Measurements from ENCODE around the gene ZNF593.

The ZNF593 gene

DNA sequence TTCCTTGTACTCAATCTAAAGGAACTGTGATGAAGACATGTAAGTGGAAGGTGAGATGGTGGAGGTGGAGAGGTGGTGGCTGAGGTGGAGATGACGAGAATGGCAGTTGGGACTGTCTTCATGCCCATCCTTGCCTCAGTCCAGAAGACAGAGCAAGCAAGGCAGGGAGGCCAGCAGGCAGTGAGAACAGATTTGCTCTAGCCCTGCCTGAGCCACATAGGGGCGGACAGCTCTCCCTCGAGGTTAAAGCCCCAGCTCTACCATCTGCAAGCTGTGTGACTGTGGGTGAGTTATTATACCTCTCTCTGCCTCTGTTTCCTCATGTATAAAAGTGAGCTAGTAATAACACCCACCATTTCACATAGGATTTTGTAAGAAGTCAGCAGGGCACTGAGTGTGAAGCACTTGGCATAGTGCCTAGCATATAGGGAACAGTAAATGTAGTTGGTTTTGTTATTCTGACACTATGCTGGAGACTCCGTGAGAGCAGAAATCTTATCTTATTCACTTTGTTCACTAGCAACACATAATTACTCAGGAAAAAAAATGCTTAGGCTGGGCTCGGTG, 15.7 kb upstream of the ZNF593 start:
- DNase-seq = no peak

DNA sequence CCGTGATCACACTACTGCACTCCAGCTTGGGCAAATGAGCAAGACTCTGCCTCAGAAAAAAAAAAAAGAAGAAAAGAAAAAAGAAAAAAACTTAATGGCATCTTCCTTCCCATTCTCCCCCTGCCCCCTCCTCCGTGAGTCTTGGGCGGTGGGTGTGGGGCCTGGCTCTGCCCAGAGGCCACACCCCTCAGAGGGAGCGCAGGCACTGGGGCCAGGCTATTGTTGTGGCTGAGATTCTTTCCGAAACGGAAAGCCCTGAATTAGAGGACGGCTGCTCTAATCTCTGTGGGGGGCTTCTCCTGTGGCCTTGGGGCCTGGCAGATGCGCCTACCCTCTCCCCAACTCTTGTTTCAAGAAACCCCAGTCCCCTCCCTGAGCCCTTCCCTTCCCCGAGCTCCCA, 15.0 kb upstream of the ZNF593 start:
- DNase-seq = no peak

DNA sequence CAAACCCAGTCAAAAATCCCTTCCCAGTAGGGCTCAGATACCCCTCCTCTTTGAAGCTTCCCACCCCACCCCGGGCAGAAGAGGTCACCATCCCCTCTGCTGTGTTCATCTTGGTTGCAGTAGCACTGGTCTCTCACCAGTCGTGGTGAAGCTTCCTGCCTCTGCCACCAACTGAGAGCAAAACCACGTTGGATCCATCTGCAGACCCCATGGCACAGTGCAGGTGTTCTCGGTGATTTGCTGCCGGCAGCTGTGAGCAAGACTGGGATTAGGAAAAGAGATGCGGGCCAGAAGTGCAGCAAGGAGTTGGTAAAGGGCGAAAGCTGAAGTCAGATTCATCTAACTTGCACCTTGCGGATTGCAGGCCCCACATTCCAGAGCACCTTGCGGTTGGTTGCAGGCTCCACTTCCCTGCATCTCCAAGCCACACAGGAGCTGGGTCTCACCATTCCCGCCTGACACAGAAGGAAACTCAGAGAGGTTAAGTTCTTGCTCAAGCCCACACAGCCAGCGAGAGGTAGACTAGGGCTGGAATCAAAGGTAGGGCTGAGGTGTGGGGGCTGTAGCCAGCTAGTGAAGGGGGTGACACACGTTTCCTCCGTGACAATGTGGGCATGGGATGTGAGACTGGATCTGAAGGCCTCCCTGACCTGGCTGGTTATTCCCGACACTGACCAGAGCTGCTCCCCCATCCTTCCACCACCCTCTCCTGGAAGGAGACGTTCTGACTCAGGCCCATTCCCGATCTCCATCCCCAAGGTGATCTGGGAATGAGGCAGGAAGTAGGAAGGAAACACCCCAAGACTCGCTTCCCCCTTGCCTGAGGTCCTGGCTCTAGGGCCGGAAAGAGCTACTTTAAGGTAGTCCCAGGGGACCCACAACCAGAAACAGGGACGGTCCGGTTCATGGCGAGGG, 14.1 kb upstream of the ZNF593 start:
- no peak for DNase-seq

DNA sequence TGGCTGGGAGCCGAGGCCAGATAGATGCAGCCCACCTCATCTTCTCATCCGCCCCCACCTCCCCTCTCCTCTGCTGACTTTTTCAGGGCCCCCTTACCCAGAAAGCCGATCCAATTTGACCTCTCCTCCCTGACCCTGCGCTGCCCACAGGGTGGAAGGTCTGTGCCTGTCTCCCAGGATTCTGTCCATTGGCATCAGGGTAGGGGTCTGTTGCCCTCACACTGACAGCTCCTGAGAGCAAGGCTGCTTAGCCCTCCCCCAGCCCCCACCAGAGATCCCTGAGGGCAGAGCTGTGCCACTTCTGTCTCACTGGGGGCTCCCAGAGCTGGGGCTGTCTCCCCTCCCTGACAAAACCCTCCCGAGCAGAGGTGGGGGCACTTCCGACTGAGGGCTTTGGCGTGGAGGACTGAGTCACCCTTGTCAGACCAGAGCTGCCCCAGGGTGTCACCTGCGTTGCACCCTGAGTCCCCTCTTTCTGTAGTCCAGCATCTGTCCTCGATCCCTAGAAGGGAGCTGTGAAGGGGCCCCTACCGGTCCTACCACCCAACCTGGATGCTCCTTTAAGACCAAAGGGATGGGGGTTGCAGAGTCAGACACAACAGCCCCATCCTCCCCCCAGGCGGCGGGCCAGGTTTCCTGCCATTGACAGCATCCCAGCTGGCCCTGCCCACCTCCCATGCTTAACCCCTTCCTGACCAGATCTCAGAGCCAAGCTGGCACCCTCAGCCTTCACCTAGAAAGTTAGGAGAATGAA, 13.2 kb upstream of the ZNF593 start:
- peak; percentile 58 for DNase-seq

DNA sequence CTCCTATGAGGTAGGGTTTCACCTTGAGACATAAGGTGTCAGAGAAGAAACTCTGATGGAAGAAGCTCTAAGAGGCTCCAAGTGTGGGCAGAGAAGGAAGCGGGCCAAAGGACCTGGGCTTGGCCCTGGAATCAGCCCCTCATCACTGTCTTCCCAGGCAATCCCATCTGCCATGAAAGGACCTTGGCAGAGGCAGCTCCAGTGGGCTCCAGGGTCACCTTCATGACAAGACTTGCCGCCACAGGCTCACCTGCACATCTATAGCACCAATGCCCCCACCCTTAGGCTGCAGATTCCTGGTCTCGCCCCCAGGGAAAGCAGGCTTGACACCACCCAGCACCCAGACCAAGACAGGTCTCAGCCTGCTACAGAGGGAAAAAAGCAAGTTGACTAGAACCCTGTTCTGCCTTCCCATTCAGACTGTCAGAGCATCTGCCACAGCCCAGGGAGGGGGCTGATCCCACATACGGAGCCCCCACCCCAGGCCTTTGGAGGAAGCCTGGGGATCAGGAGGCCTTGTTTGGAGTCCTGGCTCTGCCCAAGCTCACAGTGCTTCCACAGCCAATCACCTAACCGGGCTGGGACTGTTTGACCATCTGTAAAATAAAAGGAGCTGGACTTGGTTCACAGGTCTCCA, 11.3 kb upstream of the ZNF593 start:
- DNase-seq = no peak

DNA sequence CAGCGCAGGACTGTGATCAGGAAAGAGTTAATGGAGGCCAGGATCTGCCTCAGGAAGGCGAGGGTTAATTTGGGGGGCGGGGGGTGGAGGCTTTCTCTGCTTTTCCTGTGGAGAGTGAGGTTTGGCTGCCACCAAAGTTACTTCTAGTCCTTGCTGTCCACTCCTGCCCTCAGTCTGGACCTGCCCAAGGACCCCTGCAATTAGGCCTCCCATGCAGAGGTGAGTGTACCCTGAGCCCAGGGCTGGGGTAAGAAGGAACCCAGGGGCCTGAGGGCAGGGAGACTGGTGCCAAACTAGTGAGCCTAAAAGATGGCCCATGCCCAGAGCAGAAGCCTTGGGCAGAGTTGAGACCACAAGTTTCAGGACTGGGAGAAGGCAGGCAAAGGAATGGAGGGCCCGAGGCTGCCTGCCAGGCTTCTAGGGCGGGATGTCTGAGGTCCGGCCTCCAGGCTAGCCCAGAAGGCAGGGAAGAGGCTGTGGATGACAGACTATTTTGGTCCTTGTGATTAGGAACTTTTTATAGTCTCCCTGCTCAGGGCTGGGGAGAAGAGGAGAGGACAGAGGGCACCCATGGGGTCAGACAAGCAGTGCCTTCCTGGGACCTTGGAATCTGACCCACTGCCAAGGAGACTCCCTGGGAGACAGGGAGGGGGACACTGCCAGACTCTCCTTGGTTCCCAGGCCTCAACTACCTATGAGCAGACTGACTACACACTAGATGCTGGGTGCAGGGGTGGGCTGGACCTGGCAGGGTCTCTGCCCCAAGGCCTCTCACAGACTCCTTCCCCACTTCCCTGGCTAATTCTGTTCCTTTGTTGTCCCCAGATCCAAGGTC, 10.6 kb upstream of the ZNF593 start, which contains the start of gene FAM110D:
TSS of gene FAM110D (plus strand) at position 172 of the 835 bp plus-strand sequence. CDS start 2,213 bp downstream, outside the sequence.
- no peak for DNase-seq

DNA sequence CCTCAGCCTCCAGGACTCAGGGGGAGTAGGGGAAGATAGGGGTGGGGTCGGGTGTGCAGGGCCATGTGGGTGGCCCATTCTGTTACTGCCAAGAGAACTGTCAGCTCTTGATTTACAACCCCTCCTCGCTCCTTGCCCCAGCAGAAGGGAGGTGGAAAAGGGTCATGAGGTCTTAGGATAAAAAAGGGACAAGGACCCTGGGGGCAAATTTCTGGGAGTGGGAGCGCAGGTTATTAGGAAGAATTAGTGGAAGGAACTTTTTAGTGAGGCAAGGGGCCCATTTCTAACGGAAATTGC, 10.0 kb upstream of the ZNF593 start:
- no peak for DNase-seq

DNA sequence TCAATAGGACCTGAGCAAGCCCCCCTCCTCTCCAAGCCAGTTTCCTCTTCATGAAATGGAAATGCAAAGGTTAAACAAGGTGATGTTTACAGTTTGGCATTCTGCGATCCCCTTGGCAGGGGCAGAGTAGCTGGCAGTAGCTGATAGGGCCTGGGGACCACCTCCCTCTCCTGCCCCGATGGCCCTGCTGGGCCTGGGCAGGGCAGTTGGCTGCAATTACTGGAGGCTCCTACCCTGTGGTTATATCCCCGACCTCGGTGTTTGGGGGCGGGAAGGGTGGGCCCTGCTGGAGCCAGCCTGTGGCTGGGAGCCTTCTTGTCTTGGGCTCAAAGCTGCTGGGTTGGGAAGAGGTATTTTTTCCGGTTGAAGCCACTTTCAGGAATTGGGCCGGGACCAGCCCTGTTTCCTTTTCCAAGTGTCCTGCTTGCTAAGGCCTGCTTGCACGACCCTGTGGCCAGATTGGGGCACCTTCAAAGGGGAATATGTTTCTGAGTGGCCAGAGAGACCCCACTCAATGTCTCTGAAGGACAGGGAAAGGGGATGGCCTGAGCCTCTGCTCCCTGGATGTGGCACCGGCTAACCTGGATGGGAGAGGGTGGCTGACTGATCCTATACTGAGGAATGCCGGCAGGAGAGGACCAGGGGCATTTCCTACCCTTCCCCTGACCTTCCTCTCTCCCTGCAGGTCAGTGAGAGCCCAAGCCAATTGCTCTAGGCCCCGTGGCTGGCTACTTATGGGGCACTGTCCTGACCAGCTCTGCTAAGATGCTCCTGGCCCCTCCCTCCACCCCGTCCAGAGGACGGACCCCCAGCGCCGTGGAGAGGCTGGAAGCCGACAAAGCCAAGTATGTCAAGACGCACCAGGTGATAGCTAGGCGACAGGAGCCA, 8.9 kb upstream of the ZNF593 start:
- DNase-seq = no peak

DNA sequence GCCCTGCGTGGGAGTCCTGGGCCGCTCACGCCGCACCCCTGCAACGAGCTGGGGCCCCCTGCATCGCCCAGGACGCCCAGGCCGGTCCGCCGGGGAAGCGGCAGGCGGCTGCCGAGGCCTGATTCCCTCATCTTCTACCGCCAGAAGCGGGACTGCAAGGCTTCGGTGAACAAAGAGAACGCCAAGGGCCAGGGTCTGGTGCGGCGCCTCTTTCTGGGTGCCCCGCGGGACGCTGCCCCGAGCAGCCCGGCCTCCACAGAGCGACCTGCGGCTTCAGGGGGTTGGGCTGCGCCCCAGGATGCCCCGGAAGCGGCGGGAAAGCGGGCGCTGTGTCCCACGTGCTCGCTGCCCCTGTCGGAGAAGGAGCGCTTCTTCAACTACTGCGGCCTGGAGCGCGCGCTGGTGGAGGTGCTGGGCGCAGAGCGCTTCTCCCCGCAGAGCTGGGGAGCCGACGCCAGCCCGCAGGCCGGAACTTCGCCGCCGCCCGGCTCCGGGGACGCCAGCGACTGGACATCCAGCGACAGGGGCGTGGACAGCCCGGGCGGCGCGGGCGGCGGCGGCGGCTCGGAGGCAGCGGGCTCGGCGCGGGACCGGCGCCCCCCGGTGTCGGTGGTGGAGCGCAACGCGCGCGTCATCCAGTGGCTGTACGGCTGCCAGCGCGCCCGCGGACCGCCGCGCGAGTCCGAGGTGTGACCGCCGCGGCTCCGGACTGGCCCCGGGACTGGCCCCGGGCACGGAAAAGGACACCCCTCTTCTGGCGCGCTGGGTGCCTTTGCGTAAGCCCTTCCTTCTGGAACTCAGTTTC, 8.1 kb upstream of the ZNF593 start:
- peak; percentile 79 for DNase-seq

DNA sequence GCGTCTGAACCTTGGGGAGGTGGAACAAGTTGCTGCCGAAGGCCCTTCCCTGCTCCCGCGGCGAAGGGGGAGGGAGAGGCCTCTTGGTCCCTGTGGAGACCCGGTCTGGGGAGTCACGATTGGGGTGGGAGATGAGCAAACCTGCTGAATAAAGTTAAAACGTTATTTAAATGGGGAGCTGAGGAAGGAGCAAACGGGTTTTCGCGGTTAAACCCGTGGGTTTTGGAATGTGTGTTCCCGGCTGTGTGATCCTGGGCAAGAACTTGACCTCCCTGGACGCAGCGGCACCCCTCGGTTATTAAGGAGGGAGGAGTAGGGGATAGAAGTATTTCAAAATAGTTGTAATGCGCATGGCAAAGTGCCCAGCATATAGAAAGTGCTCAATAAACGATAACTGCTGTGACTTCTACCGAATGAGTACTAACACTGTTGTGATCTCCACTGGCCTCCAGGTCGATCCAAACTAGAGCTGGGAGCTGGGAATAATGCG, 7.4 kb upstream of the ZNF593 start:
- no peak for DNase-seq

DNA sequence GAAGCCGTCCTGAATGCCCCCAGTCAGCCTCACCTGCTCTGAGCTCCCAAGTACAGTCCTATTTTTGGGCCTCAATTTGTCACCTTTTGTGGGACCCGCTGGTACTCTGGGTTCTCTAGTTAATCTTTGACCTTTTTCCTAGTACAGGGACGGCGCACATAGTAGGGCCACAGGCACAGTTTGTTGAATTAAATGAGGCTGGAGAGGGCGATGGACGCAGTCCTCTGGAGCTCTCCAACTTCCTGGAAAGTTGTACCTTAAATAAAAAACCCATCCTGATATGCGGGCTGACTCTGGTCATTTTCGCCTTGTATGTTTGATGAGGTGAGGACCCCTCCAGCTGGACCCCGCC, 6.0 kb upstream of the ZNF593 start:
- no peak for DNase-seq

DNA sequence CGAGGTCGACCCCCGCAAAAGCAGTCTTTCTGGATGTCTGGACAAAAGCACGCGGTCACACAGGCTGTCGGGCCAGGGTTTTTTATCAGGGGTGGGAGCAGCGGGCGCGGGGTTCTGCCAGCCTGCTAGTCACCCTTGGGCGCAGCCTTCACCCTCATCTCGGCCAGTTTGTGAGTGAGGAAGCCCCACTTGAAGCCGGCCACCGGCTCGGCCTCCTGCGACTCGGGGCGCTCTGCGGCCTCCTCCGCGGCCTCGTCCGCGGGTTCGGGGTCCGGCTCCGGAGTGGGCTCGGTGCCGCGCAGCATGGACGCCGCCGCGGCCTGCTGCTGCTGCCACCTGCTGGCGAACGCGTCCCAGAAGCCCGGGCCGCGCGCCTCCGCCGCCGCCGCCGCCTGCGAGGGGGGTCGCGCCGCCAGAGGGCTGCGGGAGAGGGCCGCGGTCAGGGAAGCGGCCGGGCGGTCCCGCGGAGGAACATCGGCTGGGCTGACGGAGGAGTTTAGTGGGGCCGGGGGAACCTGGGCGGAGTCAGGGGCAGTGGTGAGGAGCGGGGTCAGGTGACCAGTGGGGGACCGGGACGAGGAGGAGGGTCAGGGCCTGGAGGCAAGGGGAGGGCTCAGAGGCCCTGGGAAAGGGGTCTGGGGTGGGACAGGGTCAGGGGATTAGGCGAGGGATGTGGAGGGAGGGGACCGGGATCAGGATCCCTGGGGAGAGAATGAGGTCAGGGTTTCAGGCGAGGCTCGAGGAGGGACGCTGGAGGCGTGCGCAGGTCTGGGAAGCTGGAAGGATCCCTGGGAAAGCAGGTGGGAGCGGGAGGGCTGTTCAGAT, 5.5 kb upstream of the ZNF593 start:
- no peak for DNase-seq

DNA sequence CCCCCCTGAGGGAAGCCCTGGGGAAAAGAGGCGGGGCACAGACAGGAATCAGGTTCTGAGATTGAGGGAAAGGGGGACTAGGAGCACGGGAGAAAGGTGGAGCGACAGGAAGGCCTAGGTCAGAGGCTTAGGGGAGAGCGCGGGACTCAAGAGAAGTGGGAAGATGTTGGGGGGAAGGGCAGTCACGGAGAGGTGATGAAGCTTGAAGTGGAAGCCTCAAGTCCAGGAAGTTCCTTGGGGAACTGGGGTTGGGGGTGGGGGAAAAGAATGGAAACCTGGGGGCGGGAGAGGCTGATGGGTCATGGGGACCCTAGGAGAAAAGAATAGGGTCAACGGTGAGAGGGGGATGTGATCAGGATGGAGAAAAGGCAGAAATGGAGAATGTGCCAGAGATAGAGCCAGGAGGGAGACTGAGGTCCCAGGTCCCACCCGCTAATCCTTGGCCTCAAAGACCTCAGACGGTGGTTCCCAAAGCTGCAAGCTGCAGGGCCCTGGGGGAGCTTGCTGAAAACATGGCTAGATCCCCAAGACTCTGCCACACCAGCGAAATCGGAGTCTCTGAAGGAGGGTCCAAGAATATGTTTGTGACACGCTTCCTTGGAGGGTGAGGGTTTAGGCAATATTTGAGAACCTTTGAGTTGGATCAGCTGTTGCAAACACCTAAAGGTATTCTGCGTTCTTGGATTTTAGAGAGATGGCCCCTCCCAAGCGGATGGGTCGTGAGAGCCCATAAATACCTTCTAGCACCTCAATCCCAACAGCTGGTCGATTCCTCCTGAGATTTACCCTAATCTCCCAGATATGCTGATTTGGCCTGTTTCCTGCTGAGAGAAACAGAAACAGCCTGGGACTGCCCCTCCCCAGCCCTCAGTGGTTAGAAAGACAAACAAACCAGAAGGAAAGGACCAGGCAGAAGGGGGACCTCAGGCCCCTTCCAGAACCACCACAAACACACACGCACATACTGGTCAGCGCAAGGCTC, 4.6 kb upstream of the ZNF593 start:
- DNase-seq = no peak

DNA sequence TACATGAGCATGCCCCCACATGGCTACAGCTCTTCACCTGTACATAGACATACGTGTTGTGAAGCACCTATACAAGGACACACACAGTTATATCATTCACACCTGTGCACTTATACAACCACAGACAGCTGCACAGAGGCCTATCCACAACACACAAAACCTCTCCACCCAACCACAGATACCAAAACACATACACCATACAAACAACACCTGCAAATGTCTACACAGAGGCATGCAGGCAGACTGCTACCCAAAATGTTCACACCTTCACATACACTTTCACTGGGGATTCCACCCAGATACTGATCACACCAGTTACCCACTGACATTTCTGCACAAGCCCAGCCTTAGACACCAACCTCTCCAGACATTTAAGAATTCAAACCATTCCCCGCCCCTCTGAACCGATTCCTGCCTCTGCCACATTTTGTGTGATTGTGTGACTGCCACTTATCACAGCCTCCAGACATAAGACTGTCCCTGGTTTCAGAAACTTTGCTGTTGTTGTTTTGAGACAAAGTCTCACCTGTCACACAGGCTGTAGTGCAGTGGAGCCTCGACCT, 2.9 kb upstream of the ZNF593 start:
- DNase-seq = no peak

DNA sequence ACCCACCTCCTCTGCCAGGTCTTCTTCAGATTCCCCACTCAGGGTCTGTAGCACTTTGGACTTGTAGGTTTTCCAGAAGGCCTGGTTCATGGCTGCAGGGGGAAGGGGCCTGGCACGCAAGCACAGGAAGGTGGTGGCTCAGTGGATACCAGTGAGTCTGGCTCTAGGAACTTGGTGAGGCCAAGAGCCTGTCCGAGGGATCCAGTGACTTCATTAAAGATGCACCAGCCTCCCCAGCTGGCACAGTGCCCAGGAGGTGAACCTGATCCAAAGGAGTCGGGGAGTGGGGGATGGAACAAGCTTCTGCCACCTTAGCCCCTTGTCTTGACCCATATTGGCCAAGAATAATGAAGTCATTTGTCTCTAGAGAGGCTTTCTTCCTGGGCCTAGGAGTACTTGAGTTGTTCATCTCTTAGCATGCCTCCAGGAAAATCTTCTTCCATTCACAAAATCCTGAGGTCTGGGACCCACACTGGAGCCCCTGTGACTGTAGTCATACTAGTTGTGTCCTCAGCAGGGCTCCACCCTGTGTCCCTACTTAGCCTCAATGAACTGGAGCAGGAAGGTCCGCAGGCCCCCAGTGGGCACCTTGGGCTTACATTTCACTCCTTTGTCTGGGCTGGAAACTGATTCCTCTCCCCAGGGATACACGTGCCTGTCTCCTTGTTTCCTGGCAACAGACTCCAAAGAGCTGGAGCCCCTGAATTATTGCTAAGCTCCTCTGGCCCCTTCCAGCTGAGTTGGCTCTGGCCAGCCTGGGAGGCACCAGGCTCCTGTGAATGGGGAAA, 1.1 kb upstream of the ZNF593 start, which contains the start of gene C1orf232:
TSS of gene C1orf232 (minus strand) at position 554 of the 788 bp plus-strand sequence. CDS start at position 90, 464 bp downstream.
- DNase-seq = peak; percentile 67

DNA sequence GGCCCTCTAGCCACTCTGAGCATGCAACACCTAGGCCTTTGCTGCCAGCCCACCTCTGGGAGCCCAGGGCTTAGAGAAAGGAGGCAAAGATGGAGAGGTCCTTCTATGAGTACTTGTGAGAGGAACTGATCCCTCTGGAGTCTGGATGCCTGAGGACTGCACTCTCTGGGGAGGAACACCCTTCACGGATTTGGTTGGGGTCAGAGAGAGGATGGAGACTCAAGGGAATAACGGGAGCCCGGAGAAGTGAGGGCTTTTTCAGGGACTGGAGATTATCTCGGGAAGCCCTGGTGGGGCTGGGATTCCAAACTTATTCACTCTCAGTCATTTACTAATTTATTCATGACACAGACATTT, 532 bp upstream of the ZNF593 start:
- no peak for DNase-seq

DNA sequence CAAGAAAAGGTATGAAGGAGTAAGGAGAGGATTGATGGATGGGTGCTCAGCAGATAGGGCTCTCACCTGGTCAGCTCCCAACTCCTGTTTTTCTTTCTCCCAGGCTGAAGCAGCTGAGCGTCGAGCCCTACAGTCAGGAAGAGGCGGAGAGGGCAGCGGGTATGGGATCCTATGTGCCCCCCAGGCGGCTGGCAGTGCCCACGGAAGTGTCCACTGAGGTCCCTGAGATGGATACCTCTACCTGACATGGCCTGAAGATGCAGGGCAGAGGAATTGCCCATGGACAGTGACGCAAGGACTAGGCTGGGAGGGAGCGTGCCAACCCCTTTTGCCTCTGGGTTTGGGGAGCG, 739 bp downstream of the ZNF593 start:
- no peak for DNase-seq
